Ovary (tissue), 3 donors: ENCODE data around the gene CLEC18A.

Experiments
- POLR2A ChIP-seq: fragments of 450-650 bp; IDR thresholded peaks from one replicate; pipeline ENCODE4 v1.6.1; 2017; ENCODE audit warnings: antibody characterized with exemption, mild to moderate bottlenecking, moderate library complexity
- TF ChIP-seq, protein P1 (sequence below), 3 donors: fragments of 450-650 bp in 2 of 3; fragments of 200-600 bp in 1 of 3; IDR thresholded peaks; one replicate each; pipeline versions ENCODE4 v1.5.1 to v1.8.0; 2016 to 2022; ENCODE audit warnings: antibody characterized with exemption in 3 of 3, mild to moderate bottlenecking in 1 of 3
- donor health status: DM: no; HTN: no; CAD: no.

GRCh38 chr16:69940676-69941075, 10.5 kb upstream of the CLEC18A start:
- no peak for TF ChIP-seq POLR2A
- TF ChIP-seq, protein P1, sequence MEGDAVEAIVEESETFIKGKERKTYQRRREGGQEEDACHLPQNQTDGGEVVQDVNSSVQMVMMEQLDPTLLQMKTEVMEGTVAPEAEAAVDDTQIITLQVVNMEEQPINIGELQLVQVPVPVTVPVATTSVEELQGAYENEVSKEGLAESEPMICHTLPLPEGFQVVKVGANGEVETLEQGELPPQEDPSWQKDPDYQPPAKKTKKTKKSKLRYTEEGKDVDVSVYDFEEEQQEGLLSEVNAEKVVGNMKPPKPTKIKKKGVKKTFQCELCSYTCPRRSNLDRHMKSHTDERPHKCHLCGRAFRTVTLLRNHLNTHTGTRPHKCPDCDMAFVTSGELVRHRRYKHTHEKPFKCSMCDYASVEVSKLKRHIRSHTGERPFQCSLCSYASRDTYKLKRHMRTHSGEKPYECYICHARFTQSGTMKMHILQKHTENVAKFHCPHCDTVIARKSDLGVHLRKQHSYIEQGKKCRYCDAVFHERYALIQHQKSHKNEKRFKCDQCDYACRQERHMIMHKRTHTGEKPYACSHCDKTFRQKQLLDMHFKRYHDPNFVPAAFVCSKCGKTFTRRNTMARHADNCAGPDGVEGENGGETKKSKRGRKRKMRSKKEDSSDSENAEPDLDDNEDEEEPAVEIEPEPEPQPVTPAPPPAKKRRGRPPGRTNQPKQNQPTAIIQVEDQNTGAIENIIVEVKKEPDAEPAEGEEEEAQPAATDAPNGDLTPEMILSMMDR (IDR thresholded peaks at IDR 0.05) = no peak
